K562 (cell line): ENCODE results near the gene IFI6. TPM values are rescaled to one million over a fixed set of nuclear protein-coding genes. Genes with fewer than 3 reads are reported as not detected.

Experiments used
- ARHGAP35 ChIP-seq: fragments of 450-650 bp; IDR thresholded peaks from 2 replicates; pipeline ENCODE4 v1.6.1; 2018; ENCODE audit not compliant: partially characterized antibody
- EWSR1 ChIP-seq: fragments of 450-650 bp; IDR thresholded peaks from 2 replicates; pipeline ENCODE4 v1.6.1; 2018; ENCODE audit warnings: borderline replicate concordance, mild to moderate bottlenecking, low read depth, moderate library complexity; ENCODE audit not compliant: partially characterized antibody
- HDAC2 ChIP-seq: fragments of 450-650 bp; IDR thresholded peaks from 2 replicates; pipeline ENCODE4 v1.6.1; 2016; ENCODE audit warnings: mild to moderate bottlenecking
- ILF3 ChIP-seq: fragments of 450-650 bp; IDR thresholded peaks from 2 replicates; pipeline ENCODE4 v1.6.1; 2018; ENCODE audit warnings: antibody characterized with exemption, mild to moderate bottlenecking, moderate library complexity, borderline replicate concordance
- JUND ChIP-seq, 2 experiments: IDR thresholded peaks; 2 replicates in 1 of 2; 3 replicates in 1 of 2; pipeline ENCODE4 v1.6.1; 2011; ENCODE audit warnings: borderline replicate concordance in 2 of 2, low read depth in 2 of 2, low read length in 2 of 2, improper control_type of control experiment in 1 of 2, missing biosample characterization in 1 of 2, missing genetic modification characterization in 1 of 2, missing genetic modification reagents in 1 of 2
- MYC ChIP-seq, 2 experiments: fragments of 250-450 bp in 1 of 2; sonication (Bioruptor Pico) in 1 of 2; IDR thresholded peaks; 2 replicates each; pipeline versions ENCODE4 v1.5.1 to v1.6.1; 2012 to 2021; ENCODE audit warnings: low read depth in 2 of 2, borderline replicate concordance in 1 of 2, improper control_type of control experiment in 1 of 2, low read length in 1 of 2, mild to moderate bottlenecking in 1 of 2, moderate library complexity in 1 of 2
- NCOA4 ChIP-seq: fragments of 450-650 bp; IDR thresholded peaks from 2 replicates; pipeline ENCODE4 v1.6.1; 2018; ENCODE audit warnings: mild to moderate bottlenecking; ENCODE audit not compliant: partially characterized antibody
- PPARD ChIP-seq: fragments of 250-450 bp; sonication (Bioruptor Pico); IDR thresholded peaks from 2 replicates; pipeline ENCODE4 v1.8.0; 2022; ENCODE audit warnings: inconsistent platforms, mild to moderate bottlenecking, moderate library complexity
- RBFOX2 ChIP-seq: fragments of 200-400 bp; formaldehyde crosslinking; IDR thresholded peaks from 2 replicates; pipeline ENCODE4 v1.6.1; 2017; ENCODE audit warnings: low read depth, mild to moderate bottlenecking, low read length, moderate library complexity
- SMC3 ChIP-seq: conservative IDR thresholded peaks from 2 replicates; pipeline ENCODE4 v1.6.1; 2011; ENCODE audit warnings: low read depth, low read length, improper control_type of control experiment; ENCODE audit not compliant: insufficient read depth
- SP1 ChIP-seq: sonication (generic); formaldehyde crosslinking; IDR thresholded peaks from 2 replicates; pipeline ENCODE4 v1.8.1; 2022; ENCODE audit warnings: mild to moderate bottlenecking, missing genetic modification reagents
- THRAP3 ChIP-seq: fragments of 450-650 bp; IDR thresholded peaks from 2 replicates; pipeline ENCODE4 v1.6.1; 2016; ENCODE audit warnings: mild to moderate bottlenecking, inconsistent platforms, borderline replicate concordance
- XRCC3 ChIP-seq: fragments of 450-650 bp; IDR thresholded peaks from 2 replicates; pipeline ENCODE4 v1.6.1; 2017; ENCODE audit warnings: mild to moderate bottlenecking, moderate library complexity
- ZNF57 ChIP-seq: fragments of 450-650 bp; formaldehyde crosslinking; IDR thresholded peaks from 2 replicates; pipeline ENCODE4 v1.4.0; 2020; ENCODE audit warnings: mild to moderate bottlenecking, moderate library complexity
- polyA plus RNA-seq, 8 experiments: library from polyadenylated mRNA; depleted of rRNA in 4 of 8; stranded (reverse) in 5 of 8; unstranded in 3 of 8; fragments of >200 nt; fragmentation: Nextera tagmentation in 2 of 8; fragmentation: Illumina TruSeq in 1 of 8; extraction: Ambion mirVana in 2 of 8; extraction: Trizol in 1 of 8; gene quantifications; 2 replicates each; pipeline versions ENCODE4 v1.2.1 to v1.2.3, GENCODE V29; 2011 to 2014; ENCODE audit warnings: inconsistent platforms in 1 of 8, missing spikeins in 1 of 8
- total RNA-seq, 7 experiments: library from RNA; depleted of rRNA in 6 of 7; stranded (reverse); fragments of >200 nt in 6 of 7; fragmentation: Illumina TruSeq in 2 of 7; extraction: Trizol in 2 of 7; gene quantifications; 2 replicates each; pipeline versions ENCODE4 v1.2.1 to v1.2.3, GENCODE V29; 2011 to 2021; ENCODE audit warnings: low replicate concordance in 1 of 7
- TF ChIP-seq, protein P1 (sequence below), 2 experiments: fragments of 450-650 bp; formaldehyde crosslinking in 1 of 2; IDR thresholded peaks; 2 replicates each; pipeline versions ENCODE4 v1.4.0 to v1.6.1; 2014 to 2020; ENCODE audit warnings: mild to moderate bottlenecking in 2 of 2, borderline replicate concordance in 1 of 2, low read depth in 1 of 2
- TF ChIP-seq, protein P2 (sequence below), 3 experiments: IDR thresholded peaks in 2 of 3; conservative IDR thresholded peaks in 1 of 3; 2 replicates each; pipeline ENCODE4 v1.5.1; 2011 to 2012; ENCODE audit warnings: low read length in 3 of 3, mild to moderate bottlenecking in 3 of 3, control low read depth in 2 of 3, improper control_type of control experiment in 1 of 3, inconsistent platforms in 1 of 3, low read depth in 1 of 3, mixed read lengths in 1 of 3, moderate library complexity in 1 of 3; ENCODE audit not compliant: insufficient read depth in 2 of 3

Gene IFI6
- total and polyA plus RNA-seq, 9 of the 15 experiments (the other 6 are each of a cell fraction or from before 2014, with no cell fraction given): 0.17 to 4.5 (median 2.2) TPM

DNA sequence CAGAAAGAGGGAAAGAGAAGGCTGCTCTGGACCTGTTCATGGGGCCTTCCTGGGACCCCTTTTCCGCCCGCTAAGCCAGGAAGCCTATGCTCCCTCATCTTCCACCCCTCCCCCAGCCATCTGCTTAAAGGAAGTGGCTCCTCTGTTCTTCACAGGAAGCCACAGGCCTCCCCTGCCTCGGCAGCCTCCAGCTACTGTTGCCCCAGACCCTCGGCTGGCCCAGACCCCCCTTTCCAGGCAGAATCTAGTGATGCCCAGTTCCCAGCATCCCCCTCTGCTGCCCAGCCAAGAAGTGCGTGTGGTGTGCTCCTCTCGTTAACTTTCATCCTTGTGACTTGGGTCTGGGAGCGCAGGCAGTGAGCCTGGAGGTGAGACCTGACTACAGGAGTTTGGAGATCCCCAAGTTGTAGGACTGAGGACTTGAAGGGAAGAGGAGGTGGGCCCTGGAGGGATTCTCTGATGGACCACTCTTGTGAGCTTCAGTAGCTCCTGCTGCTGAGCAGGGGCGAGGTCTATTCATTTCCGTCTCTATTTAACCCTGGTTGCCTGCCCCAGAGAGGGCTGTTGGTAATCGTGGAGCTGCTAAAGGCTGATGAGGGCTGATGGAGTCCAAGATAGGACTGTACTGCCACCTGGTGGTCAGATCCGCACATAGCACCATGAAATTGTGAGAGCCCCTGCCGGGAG lies 9.1 kb downstream of the IFI6 start (continued):
- TF ChIP-seq, protein P1, sequence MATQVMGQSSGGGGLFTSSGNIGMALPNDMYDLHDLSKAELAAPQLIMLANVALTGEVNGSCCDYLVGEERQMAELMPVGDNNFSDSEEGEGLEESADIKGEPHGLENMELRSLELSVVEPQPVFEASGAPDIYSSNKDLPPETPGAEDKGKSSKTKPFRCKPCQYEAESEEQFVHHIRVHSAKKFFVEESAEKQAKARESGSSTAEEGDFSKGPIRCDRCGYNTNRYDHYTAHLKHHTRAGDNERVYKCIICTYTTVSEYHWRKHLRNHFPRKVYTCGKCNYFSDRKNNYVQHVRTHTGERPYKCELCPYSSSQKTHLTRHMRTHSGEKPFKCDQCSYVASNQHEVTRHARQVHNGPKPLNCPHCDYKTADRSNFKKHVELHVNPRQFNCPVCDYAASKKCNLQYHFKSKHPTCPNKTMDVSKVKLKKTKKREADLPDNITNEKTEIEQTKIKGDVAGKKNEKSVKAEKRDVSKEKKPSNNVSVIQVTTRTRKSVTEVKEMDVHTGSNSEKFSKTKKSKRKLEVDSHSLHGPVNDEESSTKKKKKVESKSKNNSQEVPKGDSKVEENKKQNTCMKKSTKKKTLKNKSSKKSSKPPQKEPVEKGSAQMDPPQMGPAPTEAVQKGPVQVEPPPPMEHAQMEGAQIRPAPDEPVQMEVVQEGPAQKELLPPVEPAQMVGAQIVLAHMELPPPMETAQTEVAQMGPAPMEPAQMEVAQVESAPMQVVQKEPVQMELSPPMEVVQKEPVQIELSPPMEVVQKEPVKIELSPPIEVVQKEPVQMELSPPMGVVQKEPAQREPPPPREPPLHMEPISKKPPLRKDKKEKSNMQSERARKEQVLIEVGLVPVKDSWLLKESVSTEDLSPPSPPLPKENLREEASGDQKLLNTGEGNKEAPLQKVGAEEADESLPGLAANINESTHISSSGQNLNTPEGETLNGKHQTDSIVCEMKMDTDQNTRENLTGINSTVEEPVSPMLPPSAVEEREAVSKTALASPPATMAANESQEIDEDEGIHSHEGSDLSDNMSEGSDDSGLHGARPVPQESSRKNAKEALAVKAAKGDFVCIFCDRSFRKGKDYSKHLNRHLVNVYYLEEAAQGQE (IDR thresholded peaks at IDR 0.05; ENCODE audit: borderline replicate concordance): peak; percentile 95
- TF ChIP-seq, protein P1 (CRISPR knock-in tag; IDR thresholded peaks at IDR 0.05; ENCODE audit: low read depth): no peak
- TF ChIP-seq XRCC3: no peak
- peak; percentile 25; the same call in 1 of the 2 replicates for TF ChIP-seq MYC (IDR thresholded peaks at IDR 0.05; ENCODE audit: low read depth, low read length)
- no peak for TF ChIP-seq MYC (CRISPR knock-in tag; IDR thresholded peaks at IDR 0.05; ENCODE audit: borderline replicate concordance, low read depth)
- 0 out of 2 replicates have a peak, but pooled peaks have one; percentile 19 for TF ChIP-seq JUND (IDR thresholded peaks at IDR 0.05; ENCODE audit: borderline replicate concordance, low read depth, low read length)
- no peak; the same call in 2 of the 3 replicates for TF ChIP-seq JUND (tag; IDR thresholded peaks at IDR 0.05; ENCODE audit: borderline replicate concordance, low read depth, low read length)
- TF ChIP-seq EWSR1: no peak
- 0 out of 2 replicates have a peak, but pooled peaks have one; percentile 37 for TF ChIP-seq SP1 (CRISPR knock-in tag)
- TF ChIP-seq ZNF57 (CRISPR knock-in tag): no peak
- TF ChIP-seq THRAP3: no peak
- no peak for TF ChIP-seq PPARD (CRISPR knock-in tag)
- TF ChIP-seq, protein P2, sequence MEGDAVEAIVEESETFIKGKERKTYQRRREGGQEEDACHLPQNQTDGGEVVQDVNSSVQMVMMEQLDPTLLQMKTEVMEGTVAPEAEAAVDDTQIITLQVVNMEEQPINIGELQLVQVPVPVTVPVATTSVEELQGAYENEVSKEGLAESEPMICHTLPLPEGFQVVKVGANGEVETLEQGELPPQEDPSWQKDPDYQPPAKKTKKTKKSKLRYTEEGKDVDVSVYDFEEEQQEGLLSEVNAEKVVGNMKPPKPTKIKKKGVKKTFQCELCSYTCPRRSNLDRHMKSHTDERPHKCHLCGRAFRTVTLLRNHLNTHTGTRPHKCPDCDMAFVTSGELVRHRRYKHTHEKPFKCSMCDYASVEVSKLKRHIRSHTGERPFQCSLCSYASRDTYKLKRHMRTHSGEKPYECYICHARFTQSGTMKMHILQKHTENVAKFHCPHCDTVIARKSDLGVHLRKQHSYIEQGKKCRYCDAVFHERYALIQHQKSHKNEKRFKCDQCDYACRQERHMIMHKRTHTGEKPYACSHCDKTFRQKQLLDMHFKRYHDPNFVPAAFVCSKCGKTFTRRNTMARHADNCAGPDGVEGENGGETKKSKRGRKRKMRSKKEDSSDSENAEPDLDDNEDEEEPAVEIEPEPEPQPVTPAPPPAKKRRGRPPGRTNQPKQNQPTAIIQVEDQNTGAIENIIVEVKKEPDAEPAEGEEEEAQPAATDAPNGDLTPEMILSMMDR (IDR thresholded peaks at IDR 0.05 in 2 of 3, conservative IDR thresholded peaks at IDR 0.05 in 1 of 3; ENCODE audit: insufficient read depth in 2 of 3, low read depth in 1 of 3, low read length in 3 of 3): peak; percentile 92 to 97 (median 96)
- no peak for TF ChIP-seq ILF3
- TF ChIP-seq SMC3: peak; percentile 96
- TF ChIP-seq HDAC2: 0 out of 2 replicates have a peak, but pooled peaks have one; percentile 19
- TF ChIP-seq RBFOX2: 0 out of 2 replicates have a peak, but pooled peaks have one; percentile 12
- no peak for TF ChIP-seq ARHGAP35
- TF ChIP-seq NCOA4: no peak
